HG03558 (cell line): ENCODE measurements around the gene PHYH.
"Not testable (repeated sequence)": the region's sequence is repeated elsewhere in the genome, so short reads cannot be mapped to it uniquely, and the experiment has no call there.

Experiments used
- ATAC-seq: cut with Tn5 transposase; IDR thresholded peaks from one replicate; pipeline ENCODE4 v1.9.1; 2021; ENCODE audit warnings: moderate number of reproducible peaks; ENCODE audit not compliant: unreplicated experiment; ENCODE audit errors: extremely low read depth

Gene PHYH

DNA sequence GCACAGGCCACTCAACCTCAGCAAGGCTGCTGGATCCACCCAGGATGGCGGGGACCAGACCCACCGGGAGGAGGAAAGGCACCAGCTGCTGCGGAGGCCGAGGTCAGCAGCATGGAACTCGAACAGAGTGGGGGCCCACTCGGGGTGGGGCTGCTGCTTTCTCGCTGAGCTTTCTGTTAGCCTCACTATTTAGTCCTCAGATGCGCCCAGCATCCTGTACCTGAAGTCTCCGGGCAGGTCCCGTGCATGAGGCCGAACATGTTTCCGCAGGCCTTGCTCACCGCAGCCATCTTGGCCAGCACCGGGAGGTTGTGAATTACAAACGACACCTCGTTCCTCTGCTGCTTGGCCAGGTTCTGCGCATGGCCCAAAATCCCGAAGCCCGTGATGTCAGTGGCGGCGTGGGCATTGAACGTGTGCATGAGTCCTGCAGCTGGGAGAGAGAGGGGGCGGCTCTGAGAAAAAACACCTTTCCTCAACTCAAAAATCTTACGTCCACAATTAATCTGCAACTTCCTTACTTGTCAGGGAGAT is 22.8 kb upstream of the PHYH start:
- ATAC-seq: no peak

DNA sequence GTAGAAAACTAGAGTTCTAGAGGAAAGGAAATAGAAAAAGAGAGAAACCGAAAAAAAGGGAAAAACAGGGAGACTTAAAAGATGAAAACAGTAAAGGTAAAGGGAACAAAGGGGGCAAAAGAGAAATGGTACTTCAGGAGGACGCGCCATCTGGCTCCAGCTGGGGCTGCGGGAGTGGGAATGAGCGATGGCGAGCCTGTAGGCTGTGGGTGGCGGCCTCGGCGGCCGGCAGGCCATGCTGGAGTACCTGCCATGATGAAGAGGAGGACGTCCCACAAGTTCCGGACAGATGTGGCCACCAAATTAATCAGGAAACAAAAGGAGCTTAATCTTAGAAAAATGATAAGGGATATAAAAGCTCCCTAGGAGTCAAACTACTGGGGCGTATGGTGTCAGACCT is 21.7 kb upstream of the PHYH start:
- no peak for ATAC-seq

GRCh38 chr10:13319166-13319565 is 19.3 kb upstream of the PHYH start:
- ATAC-seq: no peak

DNA sequence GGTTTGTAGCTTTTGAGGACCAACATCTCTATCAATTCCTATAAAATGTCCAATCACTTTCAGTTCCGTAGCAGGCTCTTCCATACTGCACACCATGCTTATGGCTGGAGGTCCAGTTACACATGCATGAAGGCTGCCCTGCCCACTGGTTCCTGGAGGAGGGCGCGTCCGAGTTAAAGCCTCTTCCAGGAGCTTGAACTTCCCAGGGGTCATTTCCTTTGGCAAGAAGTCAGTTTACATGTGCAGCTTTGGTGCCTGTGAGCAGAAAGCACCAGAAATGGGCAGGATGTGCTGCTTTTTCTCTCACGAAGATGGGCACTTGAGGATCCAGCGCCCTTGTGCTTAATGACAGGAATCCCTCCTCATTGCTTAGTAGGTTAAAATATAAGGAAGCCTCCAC is 17.6 kb upstream of the PHYH start:
- ATAC-seq: no peak

GRCh38 chr10:13316635-13317311 is 16.9 kb upstream of the PHYH start:
- ATAC-seq: no peak

- no peak for ATAC-seq
Observed at GRCh38 chr10:13315361-13315760, 15.5 kb upstream of the PHYH start.

DNA sequence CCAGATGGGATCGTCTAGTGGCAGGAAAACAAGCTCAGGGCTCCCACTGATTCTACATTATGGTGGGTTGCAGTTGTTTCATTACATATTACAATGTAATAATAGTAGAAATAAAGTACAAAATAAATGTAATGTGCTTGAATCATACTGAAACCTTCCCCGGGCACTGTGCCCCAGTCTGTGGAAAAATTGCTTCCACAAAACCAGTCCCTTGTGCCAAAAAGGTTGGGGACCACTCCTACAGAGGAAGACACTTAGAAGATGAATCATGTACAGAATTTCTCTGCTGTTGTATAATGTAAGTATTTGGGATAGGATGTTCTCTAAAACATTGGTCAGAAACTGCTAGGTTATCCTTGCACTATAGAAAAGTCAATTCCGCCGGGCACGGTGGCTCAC is 11.3 kb upstream of the PHYH start:
- no peak for ATAC-seq

GRCh38 chr10:13310518-13311176 is 10.8 kb upstream of the PHYH start:
- no peak for ATAC-seq

- no peak for ATAC-seq
Observed at GRCh38 chr10:13309792-13310191, 9.9 kb upstream of the PHYH start.

- no peak for ATAC-seq
Observed at GRCh38 chr10:13308096-13308495, 8.2 kb upstream of the PHYH start.

DNA sequence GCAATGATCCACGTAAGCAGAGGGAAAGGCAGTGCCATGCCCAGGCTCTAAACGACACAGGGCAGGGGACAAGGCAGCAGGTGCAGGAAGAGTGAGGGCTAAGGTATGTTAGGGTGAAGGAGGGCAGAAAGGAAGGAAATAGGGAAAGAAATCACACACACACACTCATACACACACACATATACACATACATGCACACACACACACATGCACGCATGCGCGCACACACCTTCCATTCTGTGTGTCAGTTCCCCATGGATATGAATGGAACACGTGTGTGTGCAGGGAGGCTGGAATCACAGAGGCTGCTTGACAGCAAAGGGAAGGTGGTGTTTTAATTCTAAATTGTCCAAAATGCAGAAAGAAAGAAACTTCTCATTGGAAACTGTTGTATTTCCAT is 6.2 kb upstream of the PHYH start:
- no peak for ATAC-seq

DNA sequence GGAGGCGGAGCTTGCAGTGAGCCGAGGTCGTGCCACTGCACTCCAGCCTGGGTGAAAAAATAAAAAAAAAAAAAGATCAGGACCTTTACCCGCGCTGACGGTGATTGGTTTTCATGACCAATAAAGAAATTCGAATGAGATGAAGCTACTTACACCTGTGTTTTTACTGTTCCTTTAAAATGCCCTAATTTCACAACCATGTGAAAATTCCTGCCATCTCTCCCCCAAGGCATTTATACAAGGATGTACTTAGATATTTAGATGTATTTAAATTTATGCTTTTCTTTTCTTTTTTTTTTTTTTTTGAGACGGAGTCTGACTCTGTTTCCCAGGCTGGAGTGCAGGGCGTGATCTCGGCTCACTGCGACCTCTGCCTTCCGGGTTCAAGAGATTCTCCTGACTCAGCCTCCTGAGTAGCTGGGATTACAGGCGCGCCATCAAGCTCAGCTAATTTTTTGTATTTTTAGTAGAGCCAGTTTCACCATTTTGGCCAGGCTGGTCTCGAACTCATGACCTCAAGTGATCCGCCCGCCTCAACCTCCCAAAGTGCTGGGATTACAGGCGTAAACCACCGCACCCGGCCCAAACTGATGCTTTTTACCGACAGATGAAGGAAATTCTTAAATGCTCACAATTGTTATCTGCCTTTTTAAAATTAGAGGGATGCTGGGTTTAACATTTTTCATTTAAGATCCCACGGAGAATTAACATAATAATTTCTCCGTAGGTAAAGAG is 3.1 kb upstream of the PHYH start:
- ATAC-seq: no peak

GRCh38 chr10:13298748-13299436 is 972 bp downstream of the PHYH start:
- no peak for ATAC-seq

- ATAC-seq: no peak
Observed at GRCh38 chr10:13296476-13296875, 3.4 kb downstream of the PHYH start.

- ATAC-seq: no peak
Observed at GRCh38 chr10:13294784-13295183, 5.1 kb downstream of the PHYH start.

- ATAC-seq: no peak
Observed at GRCh38 chr10:13291821-13292773, 7.8 kb downstream of the PHYH start.

- no peak for ATAC-seq
Observed at GRCh38 chr10:13291061-13291460, 8.8 kb downstream of the PHYH start.

DNA sequence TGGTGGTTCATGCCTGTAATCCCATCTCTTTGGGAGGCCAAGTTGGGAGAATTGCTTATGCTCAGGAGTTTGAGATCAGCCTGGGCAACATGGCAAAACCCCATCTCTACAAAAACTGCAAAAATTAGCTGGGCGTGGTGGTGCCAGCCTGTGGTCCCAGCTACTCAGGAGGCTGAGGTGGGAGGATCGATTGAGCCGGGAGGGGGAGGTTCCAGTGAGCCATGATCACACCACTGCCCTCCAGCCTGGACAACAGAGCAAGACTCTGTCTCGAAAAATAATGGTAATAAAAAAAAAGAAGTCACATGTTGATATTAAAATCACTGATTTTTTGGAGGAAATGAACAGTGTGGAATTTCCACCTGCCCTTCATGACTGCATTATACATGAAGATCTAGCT is 15.8 kb downstream of the PHYH start:
- no peak for ATAC-seq

DNA sequence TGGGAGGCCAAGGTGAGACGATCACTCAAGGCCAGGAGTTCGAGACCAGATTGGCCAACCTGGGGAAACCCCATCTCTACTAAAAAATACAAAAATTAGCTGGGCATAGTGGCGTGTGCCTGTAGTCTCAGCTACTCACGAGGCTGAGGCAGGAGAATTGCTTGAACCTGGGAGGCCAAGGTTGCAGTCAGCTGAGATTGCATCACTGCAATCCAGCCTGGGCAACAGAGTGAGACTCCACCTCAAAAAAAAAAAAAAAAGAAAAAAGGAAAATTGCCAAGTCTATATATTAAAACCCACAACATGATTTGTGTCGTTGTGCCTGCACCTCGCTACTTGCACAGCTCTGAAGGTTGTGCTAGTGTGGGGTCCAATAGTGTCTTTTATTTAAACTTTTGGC is 17.5 kb downstream of the PHYH start:
- not testable (repeated sequence) for ATAC-seq
